PC-9 (cell line): ENCODE measurements around the gene HTR3B.

ENCODE experiments used
- CTCF ChIP-seq: fragments of 200-600 bp; sonication (generic); conservative IDR thresholded peaks from 2 replicates; pipeline ENCODE4 v1.6.1; 2017; ENCODE audit warnings: mixed run types, antibody characterized with exemption, mild to moderate bottlenecking, moderate library complexity
- EZH2 ChIP-seq: fragments of 200-600 bp; sonication (generic); IDR thresholded peaks from 2 replicates; pipeline ENCODE4 v1.8.0; 2017; ENCODE audit warnings: antibody characterized with exemption, low read depth

GRCh38 chr11:113855803-113856202 lies 48.8 kb upstream of the HTR3B start:
- TF ChIP-seq CTCF (no peak), EZH2 (no peak)
